ENCODE data around the gene DNAJC4.

The DNAJC4 gene

GRCh38 chr11:64256300-64256699 lies 26.0 kb downstream of the DNAJC4 start:
- H3K27ac Mint-ChIP-seq, result no peak overlapping the region
- no peaks in the 10 kb centered on the region for H3K9me3 Mint-ChIP-seq
- no peaks in the 10 kb centered on the region for H3K27me3 Mint-ChIP-seq (ENCODE audit: low read depth)
- H3K4me3 Mint-ChIP-seq, result no peak overlapping the region
- DNase-seq (ENCODE audit: low spot score), result no peak
- peaks cover 14% of the 10 kb centered on the region for H3K36me3 Mint-ChIP-seq (ENCODE audit: low read depth)
- peaks cover 11% of the 10 kb centered on the region for H3K4me1 Mint-ChIP-seq (ENCODE audit: low read depth)

GRCh38 chr11:64258356-64258755 lies 28.0 kb downstream of the DNAJC4 start:
- Mint-ChIP-seq H3K36me3 (ENCODE audit: low read depth) (peaks cover 19% of the 10 kb centered on the region), H3K4me1 (ENCODE audit: low read depth) (peaks cover 3% of the 10 kb centered on the region), H3K9me3 (no peaks in the 10 kb centered on the region), H3K27ac (no peak overlapping the region), H3K27me3 (ENCODE audit: low read depth) (no peaks in the 10 kb centered on the region), H3K4me3 (no peak overlapping the region)
- DNase-seq (ENCODE audit: low spot score), result no peak

GRCh38 chr11:64258946-64259532 lies 28.7 kb downstream of the DNAJC4 start:
- peaks cover 19% of the 10 kb centered on the region for H3K36me3 Mint-ChIP-seq (ENCODE audit: low read depth)
- H3K9me3 Mint-ChIP-seq, result no peaks in the 10 kb centered on the region
- H3K27me3 Mint-ChIP-seq (ENCODE audit: low read depth), result no peaks in the 10 kb centered on the region
- H3K4me1 Mint-ChIP-seq (ENCODE audit: low read depth), result peaks cover 2% of the 10 kb centered on the region
- no peak for DNase-seq (ENCODE audit: low spot score)
- H3K27ac Mint-ChIP-seq, result no peak overlapping the region
- H3K4me3 Mint-ChIP-seq, result no peak overlapping the region

GRCh38 chr11:64259533-64260067 lies 29.3 kb downstream of the DNAJC4 start:
- Mint-ChIP-seq H3K4me1 (ENCODE audit: low read depth) (peaks cover 2% of the 10 kb centered on the region), H3K9me3 (no peaks in the 10 kb centered on the region), H3K27me3 (ENCODE audit: low read depth) (no peaks in the 10 kb centered on the region), H3K4me3 (no peak overlapping the region), H3K36me3 (ENCODE audit: low read depth) (peaks cover 19% of the 10 kb centered on the region), H3K27ac (no peak overlapping the region)
- DNase-seq (ENCODE audit: low spot score), result no peak

GRCh38 chr11:64260147-64260708 lies 29.9 kb downstream of the DNAJC4 start:
- DNase-seq (ENCODE audit: low spot score), result no peak
- H3K36me3 Mint-ChIP-seq (ENCODE audit: low read depth), result peaks cover 19% of the 10 kb centered on the region
- H3K9me3 Mint-ChIP-seq, result no peaks in the 10 kb centered on the region
- H3K4me3 Mint-ChIP-seq, result no peak overlapping the region
- no peaks in the 10 kb centered on the region for H3K27me3 Mint-ChIP-seq (ENCODE audit: low read depth)
- H3K4me1 Mint-ChIP-seq (ENCODE audit: low read depth), result peaks cover 2% of the 10 kb centered on the region
- H3K27ac Mint-ChIP-seq, result no peak overlapping the region

GRCh38 chr11:64261556-64262080 lies 31.3 kb downstream of the DNAJC4 start:
- Mint-ChIP-seq H3K9me3 (no peaks in the 10 kb centered on the region), H3K4me3 (no peak overlapping the region), H3K4me1 (ENCODE audit: low read depth) (peaks cover 2% of the 10 kb centered on the region), H3K27me3 (ENCODE audit: low read depth) (no peaks in the 10 kb centered on the region), H3K27ac (no peak overlapping the region), H3K36me3 (ENCODE audit: low read depth) (peaks cover 21% of the 10 kb centered on the region)
- no peak for DNase-seq (ENCODE audit: low spot score)

GRCh38 chr11:64262271-64263002 lies 32.1 kb downstream of the DNAJC4 start:
- no peak for DNase-seq (ENCODE audit: low spot score)

GRCh38 chr11:64263021-64263946 lies 32.9 kb downstream of the DNAJC4 start:
- Mint-ChIP-seq H3K4me1 (ENCODE audit: low read depth) (peaks cover 9% of the 10 kb centered on the region), H3K36me3 (ENCODE audit: low read depth) (peaks cover 21% of the 10 kb centered on the region), H3K27ac (no peak overlapping the region), H3K27me3 (ENCODE audit: low read depth) (no peaks in the 10 kb centered on the region), H3K9me3 (no peaks in the 10 kb centered on the region), H3K4me3 (no peak overlapping the region)
- no peak for DNase-seq (ENCODE audit: low spot score)

More at GRCh38 chr11:64262271-64263002, 32.1 kb downstream of the DNAJC4 start:
- Mint-ChIP-seq H3K4me1 (ENCODE audit: low read depth) (peaks cover 2% of the 10 kb centered on the region), H3K4me3 (no peak overlapping the region), H3K27me3 (ENCODE audit: low read depth) (no peaks in the 10 kb centered on the region), H3K27ac (no peak overlapping the region), H3K9me3 (no peaks in the 10 kb centered on the region), H3K36me3 (ENCODE audit: low read depth) (peaks cover 21% of the 10 kb centered on the region)

- Mint-ChIP-seq H3K4me3 (no peak overlapping the region), H3K27ac (no peak overlapping the region), H3K36me3 (ENCODE audit: low read depth) (peaks cover 19% of the 10 kb centered on the region), H3K27me3 (ENCODE audit: low read depth) (no peaks in the 10 kb centered on the region), H3K9me3 (no peaks in the 10 kb centered on the region), H3K4me1 (ENCODE audit: low read depth) (peaks cover 13% of the 10 kb centered on the region)
- no peak for DNase-seq (ENCODE audit: low spot score)
Observed at GRCh38 chr11:64263947-64264317, 33.6 kb downstream of the DNAJC4 start.

GRCh38 chr11:64264371-64264852 lies 34.1 kb downstream of the DNAJC4 start:
- H3K36me3 Mint-ChIP-seq (ENCODE audit: low read depth), result peaks cover 18% of the 10 kb centered on the region
- DNase-seq (ENCODE audit: low spot score), result no peak
- no peaks in the 10 kb centered on the region for H3K9me3 Mint-ChIP-seq
- no peak overlapping the region for H3K4me3 Mint-ChIP-seq
- no peak overlapping the region for H3K27ac Mint-ChIP-seq
- H3K4me1 Mint-ChIP-seq (ENCODE audit: low read depth), result peaks cover 14% of the 10 kb centered on the region
- no peaks in the 10 kb centered on the region for H3K27me3 Mint-ChIP-seq (ENCODE audit: low read depth)

- Mint-ChIP-seq H3K27me3 (ENCODE audit: low read depth) (no peaks in the 10 kb centered on the region), H3K27ac (no peak overlapping the region), H3K4me1 (ENCODE audit: low read depth) (peaks cover 18% of the 10 kb centered on the region), H3K9me3 (no peaks in the 10 kb centered on the region), H3K4me3 (no peak overlapping the region), H3K36me3 (ENCODE audit: low read depth) (peaks cover 13% of the 10 kb centered on the region)
- DNase-seq (ENCODE audit: low spot score), result no peak
Observed at GRCh38 chr11:64265176-64266160, 35.1 kb downstream of the DNAJC4 start.

GRCh38 chr11:64266339-64266738 lies 36.0 kb downstream of the DNAJC4 start:
- Mint-ChIP-seq H3K9me3 (no peaks in the 10 kb centered on the region), H3K4me1 (ENCODE audit: low read depth) (peaks cover 18% of the 10 kb centered on the region), H3K27ac (no peak overlapping the region), H3K36me3 (ENCODE audit: low read depth) (peaks cover 13% of the 10 kb centered on the region), H3K4me3 (no peak overlapping the region), H3K27me3 (ENCODE audit: low read depth) (no peaks in the 10 kb centered on the region)
- no peak for DNase-seq (ENCODE audit: low spot score)
